Left kidney (tissue), 2 donors: ENCODE data around the gene EARS2. TPM values are rescaled to one million over a fixed set of nuclear protein-coding genes. Genes with fewer than 3 reads are reported as not detected.
A peak's percentile ranks its signal among the peaks of the same experiment; 100 is the strongest.
"Not testable (repeated sequence)": the region's sequence is repeated elsewhere in the genome, so short reads cannot be mapped to it uniquely, and the experiment has no call there.

Experiments used
- DNase-seq: peaks from one replicate; pipeline ENCODE4 v3.0.0-alpha.2; 2013
- polyA plus RNA-seq: library from polyadenylated mRNA; unstranded; fragments of 120-200 nt; gene quantifications from one replicate; pipeline ENCODE4 v1.2.1, GENCODE V29; 2013; ENCODE audit not compliant: insufficient read length

The EARS2 gene
- polyA plus RNA-seq, 1 donor = 30.7 TPM

DNA sequence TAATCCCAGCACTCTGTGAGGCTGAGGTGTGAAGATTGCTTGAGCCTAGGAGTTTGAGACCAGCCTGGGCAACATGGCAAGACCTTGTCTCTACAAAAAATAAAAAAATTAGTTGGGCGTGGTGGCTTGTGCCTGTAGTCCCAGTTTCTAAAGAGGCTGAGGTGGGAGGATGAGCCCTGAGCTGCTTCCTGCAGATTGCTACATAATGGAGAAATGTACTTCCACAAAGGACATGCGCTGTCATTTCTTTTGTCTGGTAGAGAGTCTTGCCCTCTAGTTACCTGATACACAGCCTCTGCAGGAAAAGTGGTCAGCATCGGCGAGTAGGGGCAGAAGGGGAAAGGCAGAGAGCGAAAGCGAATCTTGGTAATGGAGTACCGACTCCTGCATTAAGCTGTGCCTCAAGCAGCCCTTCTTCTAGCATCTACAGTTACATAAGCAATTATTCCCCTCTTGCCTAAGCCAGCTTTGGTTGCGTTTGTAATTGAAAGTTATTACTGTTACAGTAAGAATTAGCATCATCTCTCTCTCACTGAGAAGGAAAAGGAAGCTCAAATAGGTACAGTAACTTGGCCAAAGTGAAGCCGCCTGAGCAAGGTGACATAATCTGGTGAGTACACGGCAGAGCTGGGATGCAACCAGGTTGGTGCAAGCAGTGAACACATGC is 28.4 kb downstream of the EARS2 start:
- no peak for DNase-seq

DNA sequence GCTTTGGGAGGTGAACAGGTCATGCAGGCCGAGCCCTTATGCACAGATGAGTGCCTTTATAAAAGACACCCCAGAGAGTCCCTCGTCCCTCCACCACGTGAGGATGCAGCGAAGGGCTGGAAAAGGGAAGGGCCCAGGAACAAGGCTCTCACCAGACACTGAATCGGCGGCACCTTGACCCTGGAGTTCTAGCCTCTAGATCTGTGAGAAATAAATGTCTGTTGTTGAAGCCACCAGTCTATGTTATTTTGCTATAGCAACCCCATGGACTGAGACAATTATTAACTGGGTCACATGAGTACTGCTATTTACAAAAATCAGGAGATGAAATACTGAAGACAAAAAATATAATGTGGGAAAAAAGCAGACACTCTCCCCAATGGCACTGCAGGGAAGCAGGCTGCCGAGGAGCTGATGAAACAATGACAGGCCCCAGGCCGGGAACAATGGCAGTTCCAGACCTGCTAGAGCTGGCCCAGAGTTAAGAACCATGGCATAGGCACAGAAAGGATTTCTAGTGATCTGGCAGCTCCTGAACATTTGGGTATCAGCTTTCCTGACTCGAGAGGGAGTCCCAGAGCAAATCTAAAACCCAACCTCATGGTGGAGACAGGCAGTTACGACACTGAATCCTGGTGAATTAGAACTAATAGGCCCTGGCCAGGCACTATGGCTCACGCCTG is 29.0 kb downstream of the EARS2 start:
- peak; percentile 15 for DNase-seq

DNA sequence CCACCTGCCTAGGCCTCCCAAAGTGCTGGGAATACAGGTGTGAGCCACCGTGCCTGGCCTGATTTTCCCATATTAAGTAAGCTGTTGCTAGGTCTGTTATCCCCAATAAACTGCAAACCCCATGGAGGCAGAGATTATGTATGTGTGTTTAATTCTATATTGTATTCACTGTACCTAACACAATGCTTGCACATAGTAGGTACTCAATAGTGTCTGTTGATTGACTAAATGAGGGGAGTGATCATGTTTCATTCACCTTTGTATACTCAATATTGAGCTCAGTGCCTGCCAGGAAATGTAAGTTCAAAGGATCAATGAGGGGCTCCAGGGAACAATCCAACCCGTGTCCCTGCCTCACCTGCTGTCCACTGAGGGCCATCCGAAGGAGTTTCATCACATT is 32.3 kb downstream of the EARS2 start:
- DNase-seq = no peak

DNA sequence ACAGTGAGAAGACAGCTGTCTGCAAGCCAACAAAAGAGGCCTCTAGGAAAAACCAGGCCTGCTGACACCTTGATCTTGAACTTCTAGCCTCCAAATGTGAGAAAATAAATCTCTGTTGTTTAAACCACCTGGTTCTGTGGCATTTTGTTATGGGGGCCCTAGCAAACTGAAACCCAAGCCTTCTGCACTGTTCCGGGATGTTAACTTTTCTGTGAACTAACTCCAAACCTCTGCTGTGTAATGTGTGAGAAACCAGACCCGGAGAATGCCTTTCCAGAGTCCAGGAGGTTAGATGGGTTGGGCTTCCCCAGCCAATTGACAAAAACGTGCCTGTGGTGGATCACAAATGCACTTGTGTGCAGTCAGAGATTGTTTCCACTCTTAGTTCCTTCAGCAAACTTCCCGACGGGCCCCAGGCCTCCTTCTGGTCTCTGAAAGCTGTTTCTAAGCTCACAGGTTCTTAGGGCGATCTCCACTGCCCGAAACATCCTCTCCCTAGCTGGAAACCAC is 33.2 kb downstream of the EARS2 start:
- DNase-seq = peak; percentile 43

DNA sequence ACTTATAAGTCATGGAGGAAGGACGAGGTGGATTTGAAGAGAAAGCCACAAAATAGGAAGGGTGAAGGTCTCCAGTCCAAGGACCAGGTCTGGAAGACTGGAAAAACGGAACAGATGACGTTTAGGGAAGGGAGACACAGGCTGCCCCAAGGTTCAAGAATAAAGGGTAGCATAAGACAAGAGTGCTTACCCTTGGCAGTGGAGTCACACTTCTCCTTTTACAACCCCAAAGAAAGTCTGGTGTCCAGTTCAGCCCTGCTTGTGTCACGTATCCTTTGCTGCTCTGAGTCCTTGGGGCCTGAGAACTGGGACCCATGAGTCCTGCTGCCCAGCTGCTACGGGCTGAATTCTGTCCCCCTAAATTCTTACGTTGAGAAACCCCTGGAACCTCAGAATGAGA is 33.8 kb downstream of the EARS2 start:
- DNase-seq = no peak

DNA sequence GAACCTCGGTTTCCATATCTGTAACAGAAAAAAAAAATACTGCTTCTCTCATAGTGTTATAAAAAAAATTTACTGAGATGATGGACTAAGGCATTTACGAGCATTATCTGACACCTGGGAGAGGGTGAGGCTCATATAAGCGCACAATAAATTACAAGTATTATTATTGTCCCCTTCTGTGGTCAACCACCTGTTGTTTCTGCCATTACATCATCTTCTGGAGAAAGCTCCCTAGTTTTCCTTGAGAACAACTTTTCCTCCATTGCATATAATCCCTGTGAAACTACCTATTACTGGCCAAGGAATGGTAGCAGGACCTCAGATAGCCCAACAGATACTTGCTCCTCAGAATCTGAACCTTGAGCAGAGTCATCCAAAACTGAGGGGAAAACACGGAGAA is 35.2 kb downstream of the EARS2 start:
- no peak for DNase-seq

DNA sequence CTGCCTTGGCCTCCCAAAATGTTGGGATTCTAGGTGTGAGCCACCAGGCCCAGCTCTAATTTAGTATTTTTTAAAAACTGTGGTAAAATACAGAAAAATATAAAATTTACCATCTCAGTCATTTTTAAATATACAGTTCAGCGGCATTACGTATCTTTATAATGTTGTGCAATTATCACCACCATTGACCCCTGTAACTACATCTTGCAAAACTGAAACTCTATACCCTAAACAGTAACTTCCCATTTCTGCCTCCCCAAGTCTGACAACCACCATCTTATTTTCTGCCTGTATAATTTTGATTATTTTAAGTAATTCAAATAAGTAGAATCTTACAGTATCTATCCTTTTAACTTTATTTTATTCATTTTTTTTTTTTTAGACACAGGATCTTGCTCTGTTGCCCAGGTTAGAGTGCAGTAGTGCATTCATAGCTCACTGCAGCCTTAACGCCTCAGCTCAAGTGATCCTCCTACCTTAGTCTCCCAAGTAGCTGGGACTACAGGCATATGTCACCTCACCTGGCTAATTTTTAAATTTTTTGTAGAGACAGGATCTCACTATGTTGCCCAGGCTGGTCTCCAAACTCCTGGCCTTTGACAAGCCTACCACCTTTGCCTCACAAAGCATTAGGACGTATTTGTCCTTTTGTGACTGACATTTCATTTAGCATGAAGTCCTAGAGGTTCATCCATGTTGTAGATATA is 36.0 kb downstream of the EARS2 start:
- no peak for DNase-seq

DNA sequence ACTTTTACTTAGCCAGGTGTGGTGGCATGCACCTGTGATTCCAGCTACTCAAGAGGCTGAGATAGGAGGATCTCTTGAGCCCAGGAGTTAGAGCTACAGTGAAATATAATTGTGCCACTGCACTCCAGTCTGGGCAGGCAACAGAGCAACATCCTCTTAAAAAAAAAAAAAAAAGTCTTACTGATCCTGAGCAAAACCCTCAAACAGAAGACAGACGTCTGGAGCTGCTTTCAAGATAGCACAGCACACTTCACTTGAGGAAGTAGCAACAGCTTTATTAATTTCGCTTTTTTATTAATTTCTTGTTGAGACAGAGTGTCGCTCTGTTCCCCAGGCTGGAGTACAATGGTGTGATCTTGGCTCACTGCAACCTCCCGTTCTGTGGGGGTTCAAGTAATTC is 36.6 kb downstream of the EARS2 start:
- DNase-seq = no peak

DNA sequence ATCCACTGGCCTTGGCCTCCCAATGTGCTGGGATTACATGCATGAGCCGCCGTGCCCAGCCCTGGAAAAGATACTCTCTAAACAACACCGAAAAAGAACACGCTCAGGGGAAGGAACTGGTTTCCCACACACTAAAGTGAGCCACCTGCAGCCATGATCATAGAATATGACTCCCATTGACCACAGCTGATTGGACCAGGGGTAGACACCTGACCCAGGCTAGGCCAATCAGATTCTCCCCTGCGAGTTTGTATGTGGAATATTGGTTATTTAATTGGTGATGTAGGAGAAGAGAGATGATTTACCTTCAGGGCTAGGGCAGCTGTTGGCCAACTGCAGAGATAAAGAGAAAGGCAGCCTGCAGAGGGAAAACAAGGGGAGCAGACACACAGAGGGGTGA is 37.9 kb downstream of the EARS2 start:
- no peak for DNase-seq

DNA sequence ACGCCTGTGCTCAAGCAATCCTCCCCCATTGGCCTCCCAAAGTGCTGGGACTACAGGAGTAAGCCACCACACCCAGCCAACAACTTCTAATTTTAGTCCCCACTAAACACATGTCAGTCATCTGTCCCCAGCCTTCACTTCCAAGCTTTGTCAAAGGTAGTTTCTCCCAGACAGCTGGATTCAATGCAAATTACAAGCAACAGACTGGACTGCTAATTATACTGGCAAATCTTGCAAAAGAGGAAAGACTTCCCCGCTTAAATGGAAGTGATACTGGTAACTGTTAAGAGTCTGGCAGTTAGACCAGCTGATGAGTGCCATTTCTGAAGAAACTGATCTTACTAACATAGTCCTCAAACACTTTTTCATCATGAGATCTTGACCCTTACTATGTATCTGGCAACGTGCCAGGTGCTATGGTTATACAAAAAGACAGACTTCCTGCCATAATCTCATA is 38.7 kb downstream of the EARS2 start:
- DNase-seq = no peak

DNA sequence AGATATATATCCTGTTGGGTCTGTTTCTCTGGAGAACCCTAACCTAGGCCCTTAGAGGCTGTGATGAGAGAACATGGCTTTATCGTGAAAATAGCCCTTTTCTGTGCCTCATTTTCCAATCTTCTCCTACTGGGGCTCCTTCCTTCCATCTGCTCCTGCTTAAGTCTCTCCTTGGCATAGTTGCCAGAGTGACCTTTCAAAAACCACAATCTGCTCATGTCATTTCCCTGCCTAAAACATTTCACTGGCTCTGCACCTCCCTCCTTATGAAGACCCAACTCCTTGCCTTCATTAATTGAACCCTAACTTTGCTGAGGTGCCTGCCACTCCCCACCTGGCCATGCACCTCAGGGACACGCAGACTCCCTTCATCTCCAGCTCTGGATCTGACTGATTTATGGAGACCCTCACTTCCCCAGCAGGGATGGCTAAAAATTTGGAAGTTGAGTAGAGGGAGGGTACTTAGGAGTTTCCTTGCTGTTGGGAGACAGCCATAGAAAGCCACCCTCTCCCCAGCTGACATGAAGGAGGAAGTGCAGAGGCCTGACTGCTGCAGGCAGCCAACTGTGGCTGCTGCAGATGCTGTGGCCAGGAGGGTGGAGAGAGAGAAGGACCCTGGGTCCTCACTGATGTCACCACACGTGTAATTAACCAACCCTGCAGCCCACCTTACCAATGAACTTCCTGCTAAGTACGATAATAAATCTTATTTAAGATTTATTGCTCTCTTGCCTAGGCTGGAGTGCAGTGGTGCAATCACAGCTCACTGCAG is 40.6 kb downstream of the EARS2 start:
- DNase-seq = no peak

DNA sequence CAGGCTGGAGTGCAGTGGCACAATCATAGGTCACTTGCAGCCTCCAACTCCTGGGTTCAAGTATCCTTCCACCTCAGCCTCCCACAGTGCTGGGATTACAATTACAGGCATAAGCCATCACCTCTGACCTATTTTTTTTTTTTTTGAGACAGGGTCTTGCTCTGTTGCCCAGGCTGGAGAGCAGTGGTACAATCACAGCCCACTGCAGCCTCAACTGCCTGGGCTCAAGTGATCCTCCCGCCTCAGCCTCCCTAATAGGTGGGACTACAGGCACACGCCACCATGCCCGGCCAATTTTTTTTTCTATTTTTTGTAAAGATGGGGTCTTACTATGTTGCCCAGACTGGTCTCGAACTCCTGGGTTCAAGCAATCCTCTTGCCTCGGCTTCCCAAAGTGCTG is 41.3 kb downstream of the EARS2 start:
- DNase-seq = no peak

DNA sequence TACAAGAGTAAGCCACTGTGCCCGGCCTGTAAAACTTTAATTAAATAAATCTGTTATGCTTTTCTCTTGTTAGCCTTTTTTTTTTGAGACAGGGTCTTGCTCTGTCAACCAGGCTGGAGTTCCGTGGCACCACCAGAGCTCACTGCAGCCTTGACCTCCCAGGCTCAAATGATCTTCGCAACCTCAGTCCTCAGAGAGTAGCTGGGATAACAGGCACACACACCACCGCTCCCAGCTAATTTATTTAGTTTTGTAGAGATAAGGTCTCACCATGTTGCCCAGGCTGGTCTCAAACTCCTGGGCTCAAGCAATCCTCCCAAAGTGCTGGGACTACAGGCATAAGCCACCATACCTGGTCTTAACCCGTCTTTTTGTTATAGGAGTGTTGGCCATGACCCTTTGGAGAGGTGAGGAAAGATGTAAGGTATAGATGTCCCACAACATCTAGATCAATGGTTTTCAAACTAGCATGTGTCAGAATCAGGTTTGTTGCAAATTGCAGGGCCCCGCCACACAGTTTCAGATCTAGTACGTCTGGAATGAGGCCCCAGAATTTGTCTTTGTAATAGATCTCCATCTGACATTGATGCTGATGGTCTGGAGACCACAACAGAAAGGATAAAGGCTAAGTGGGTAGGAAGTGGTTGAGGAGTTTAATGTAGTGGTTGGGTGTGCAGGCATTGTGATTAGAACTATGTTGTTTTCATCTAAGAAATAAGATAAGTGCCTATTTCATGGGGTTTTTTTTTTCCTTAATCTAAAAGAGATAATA is 42.6 kb downstream of the EARS2 start:
- DNase-seq = no peak

DNA sequence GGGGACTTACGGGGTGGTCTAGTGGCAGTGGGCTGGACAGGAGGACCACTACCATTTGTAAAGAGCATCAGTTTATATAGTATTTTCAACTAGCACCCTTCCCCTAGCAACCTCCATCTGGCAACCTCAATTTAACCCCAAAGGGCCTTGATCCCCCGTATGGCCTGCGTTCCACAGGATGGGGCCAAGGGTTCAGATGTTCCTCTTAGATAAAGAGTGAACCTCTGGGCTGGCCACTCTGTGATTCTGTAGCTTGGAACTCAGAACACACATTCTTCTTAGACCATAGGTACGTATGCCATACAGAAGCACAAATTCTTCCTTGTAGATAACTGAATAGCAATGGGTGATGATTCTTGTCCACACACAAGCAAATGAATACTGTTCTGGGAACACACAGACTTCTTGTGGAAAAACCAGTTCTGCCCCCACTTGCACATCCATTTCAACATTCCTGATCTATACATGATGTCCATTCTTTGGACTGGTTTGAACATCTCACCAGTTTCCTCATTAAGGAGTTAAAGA is 44.9 kb downstream of the EARS2 start:
- DNase-seq = no peak

DNA sequence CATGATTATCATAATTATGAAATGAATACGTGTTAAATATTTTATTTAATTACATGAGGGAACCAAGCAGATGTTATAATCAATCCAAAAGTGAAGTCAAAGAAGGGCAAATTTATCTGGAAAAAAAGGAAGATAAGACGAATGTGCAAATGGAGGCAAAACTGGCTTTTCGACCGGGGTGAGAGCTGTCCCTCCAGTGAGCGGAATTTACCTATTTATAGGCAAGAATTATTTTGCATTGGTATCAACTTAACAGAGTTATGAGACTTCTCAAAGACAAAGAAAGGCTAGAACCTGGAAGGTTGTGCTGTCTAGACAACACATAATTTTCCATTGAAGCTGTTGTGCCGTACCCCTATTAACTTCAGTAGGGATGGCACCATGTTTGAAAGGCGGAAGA is 45.4 kb downstream of the EARS2 start:
- DNase-seq = no peak

DNA sequence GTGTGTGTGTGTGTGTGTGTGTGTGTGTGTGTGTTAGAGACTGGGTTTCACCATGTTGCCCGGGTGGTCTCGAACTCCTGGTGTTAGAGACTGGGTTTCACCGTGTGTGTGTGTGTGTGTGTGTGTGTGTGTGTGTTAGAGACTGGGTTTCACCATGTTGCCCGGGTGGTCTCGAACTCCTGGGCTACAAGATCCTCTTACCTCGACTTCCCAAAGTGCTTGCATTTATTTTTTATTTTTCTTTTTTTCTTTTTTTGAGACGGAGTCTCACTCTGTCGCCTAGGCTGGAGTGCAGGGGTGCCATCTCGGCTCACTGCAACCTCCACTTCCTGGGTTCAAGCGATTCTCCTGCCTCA is 46.3 kb downstream of the EARS2 start:
- DNase-seq = not testable (repeated sequence)

DNA sequence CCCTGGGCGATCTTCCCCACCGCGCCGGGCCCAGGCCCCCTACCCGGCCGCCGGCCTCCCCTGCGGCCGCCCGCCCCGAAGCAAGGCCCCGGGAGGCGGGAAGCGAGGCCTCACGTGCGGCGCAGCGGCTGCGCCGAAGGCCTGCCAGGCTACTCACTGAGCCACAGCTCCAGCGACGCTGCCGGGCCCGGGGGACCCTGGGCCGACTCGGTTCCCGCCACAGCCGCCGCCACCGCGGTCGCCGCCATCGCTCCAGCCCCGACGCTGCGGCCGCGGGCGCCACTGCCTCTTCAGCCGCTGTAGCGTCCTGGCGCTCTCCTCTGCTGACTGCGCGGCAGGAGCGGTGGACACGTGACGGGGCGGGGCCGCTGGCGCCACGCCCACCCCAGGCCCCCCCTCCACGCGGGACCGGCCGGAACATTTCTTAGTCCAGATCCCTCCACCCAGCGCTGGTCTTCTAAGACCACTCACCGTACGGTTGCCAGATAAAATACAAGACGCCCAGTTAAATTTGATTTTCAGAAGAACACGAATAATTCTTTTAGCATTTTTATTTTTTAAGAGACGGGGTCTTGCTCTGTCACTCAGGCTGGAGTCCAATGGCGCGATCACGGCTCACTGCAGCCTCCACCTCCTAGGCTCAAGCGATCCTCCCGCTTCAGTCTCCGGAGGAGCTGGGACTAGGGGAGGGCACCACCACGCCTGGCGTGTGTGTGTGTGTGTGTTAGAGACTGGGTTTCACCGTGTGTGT is 46.8 kb downstream of the EARS2 start, which contains the start of gene GGA2:
TSS of gene GGA2 (minus strand) at position 331 of the 751 bp plus-strand sequence. CDS start at position 248, 83 bp downstream.
- DNase-seq = peak; percentile 88

DNA sequence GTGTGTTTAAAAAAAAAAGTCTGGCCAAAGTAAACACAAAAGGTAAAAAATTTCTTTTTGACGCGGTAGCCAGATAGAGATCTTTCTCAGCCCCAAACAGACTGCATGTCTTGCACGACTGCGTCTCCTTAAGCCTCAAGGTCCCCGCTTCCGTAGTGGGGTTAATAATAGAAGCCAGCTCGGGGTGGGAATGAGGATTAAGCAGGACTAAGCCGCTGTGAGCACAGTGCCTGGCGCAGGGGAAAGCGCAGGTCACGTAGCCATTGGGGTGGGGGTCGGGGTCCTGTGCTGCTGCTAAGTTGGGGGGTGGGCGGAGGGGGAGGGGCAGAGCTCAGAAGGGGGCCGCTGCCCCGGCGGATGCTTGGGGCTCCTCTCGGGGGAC is 47.4 kb downstream of the EARS2 start:
- peak; percentile 32 for DNase-seq

DNA sequence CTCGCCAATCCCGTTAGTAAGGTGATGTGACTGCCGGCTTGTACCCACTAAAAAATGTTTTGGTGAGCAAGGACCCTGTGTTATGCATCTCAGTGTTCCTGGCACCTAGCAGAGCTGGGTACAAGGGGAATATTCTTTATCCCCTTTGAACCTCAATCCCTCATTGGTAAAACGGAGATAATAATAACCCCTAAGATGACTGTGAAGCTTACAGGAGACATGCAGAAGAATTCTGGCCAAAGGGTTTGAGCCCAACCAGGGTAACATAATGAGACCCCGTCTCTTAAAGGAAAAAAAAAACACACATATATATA is 47.8 kb downstream of the EARS2 start:
- DNase-seq = no peak

DNA sequence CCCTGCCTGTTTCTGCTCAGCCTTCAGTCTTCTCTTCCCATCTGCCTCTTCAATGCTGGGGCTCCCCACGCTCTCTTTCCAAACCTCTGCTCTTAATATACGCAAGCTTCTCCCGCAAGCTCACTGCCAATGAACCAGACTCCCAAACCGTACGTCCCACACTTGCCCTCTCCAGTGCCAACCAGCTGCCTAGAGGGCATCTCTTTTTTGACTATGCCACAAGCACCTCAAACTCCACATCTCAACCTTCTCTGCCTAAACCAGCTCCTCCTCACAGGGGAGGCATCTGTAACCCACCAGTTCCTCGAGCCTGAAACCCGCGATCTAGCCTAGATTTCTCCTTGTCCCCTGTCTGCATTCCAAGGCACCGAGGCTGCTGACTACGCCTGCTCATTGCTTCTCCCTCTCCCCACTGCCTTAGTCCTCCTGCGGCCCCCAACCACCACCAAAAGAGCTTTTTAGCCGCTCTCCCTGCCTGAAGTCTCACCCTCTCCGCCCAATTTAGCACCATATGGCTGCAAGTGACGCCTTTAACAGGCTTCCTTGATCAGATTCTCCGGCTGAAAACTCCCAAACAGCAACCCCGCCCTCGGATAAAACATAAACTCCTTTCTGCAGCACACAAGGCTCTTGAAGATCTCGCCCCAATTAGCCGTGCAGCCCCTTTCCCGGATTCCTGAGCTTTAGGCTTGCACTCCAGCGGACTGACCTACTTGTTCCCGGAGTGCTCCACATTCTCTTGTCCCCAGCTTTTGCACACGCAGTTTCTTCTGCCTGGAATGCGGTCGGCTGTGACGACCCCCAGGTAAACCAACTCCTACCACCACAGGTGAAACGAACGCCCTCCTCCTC is 48.3 kb downstream of the EARS2 start:
- DNase-seq = peak; percentile 15
